Right lobe of liver (tissue), 6 donors: Measurements from ENCODE around the gene FCRLB. TPM values are rescaled to one million over a fixed set of nuclear protein-coding genes. Genes with fewer than 3 reads are reported as not detected.
"Not testable (repeated sequence)": the region's sequence is repeated elsewhere in the genome, so short reads cannot be mapped to it uniquely, and the experiment has no call there.

Source experiments
- ATAC-seq, 4 donors: fragments of 200-7000 bp; cut with Tn5 transposase; one replicate each; pipeline ENCODE4 v1.9.1; 2020; ENCODE audit warnings: mild to moderate bottlenecking in 4 of 4, moderate library complexity in 4 of 4
- DNase-seq, 3 donors: peaks; one replicate each; pipeline ENCODE4 v3.0.0-alpha.2; 2020
- H3K27ac ChIP-seq, 3 donors: fragments of 200-600 bp; one replicate each; pipeline ENCODE4 v1.8.0; 2022
- H3K27me3 ChIP-seq, 2 donors: fragments of 200-600 bp; one replicate each; pipeline ENCODE4 v1.8.0; 2022
- H3K36me3 ChIP-seq, 4 donors: fragments of 200-600 bp; sonication (generic) in 1 of 4; one replicate each; pipeline versions ENCODE4 v1.5.1 to v1.8.0; 2017 to 2022; ENCODE audit warnings: control low read depth in 1 of 4
- H3K4me1 ChIP-seq, 4 donors: fragments of 200-600 bp; sonication (generic) in 1 of 4; one replicate each; pipeline versions ENCODE4 v1.5.1 to v1.8.0; 2017 to 2022; ENCODE audit warnings: control low read depth in 1 of 4
- H3K4me3 ChIP-seq, 3 donors: fragments of 200-600 bp; one replicate each; pipeline ENCODE4 v1.8.0; 2022
- H3K9me3 ChIP-seq, 4 donors: fragments of 200-600 bp; sonication (generic) in 1 of 4; one replicate each; pipeline versions ENCODE4 v1.5.1 to v1.8.0; 2017 to 2022; ENCODE audit warnings: control low read depth in 1 of 4
- POLR2A ChIP-seq: fragments of 450-650 bp; IDR thresholded peaks from one replicate; pipeline ENCODE4 v1.6.1; 2017; ENCODE audit warnings: antibody characterized with exemption, mild to moderate bottlenecking
- WGBS: methylation state at CpG from one replicate; pipeline ENCODE4 v1.1.6; 2018; ENCODE audit warnings: low coverage, low lambda C conversion rate; ENCODE audit not compliant: insufficient coverage; ENCODE audit errors: missing lambda C conversion rate; 5-methylcytosine and 5-hydroxymethylcytosine counted together
- intact Hi-C, 2 donors: fragments of 100-400 bp; cut with DNase I; formaldehyde crosslinking; loops; one replicate each; pipeline versions ENCODE4 v1.11.2 to v1.14.1; 2022
- long read RNA-seq: library from polyadenylated mRNA; unstranded; transcript quantifications from one replicate; pipeline ENCODE4 v2.0.0, GENCODE V29; 2019
- total RNA-seq, 6 experiments: library from RNA; depleted of rRNA in 2 of 6; stranded (reverse); fragments of >200 nt in 2 of 6; fragmentation: NEBNext Ultra II Directional in 3 of 6; extraction: Animal tissue kit (Norgen Biotek cat#: 25700) in 3 of 6; gene quantifications; one replicate each; pipeline versions ENCODE4 v1.1.0 to v1.2.4, GENCODE V29; 2016 to 2023
- TF ChIP-seq, protein P1 (sequence below), 4 donors: fragments of 200-600 bp in 3 of 4; fragments of 450-650 bp in 1 of 4; IDR thresholded peaks; one replicate each; pipeline versions ENCODE4 v1.5.1 to v1.8.0; 2016 to 2022; ENCODE audit warnings: antibody characterized with exemption in 4 of 4, mild to moderate bottlenecking in 2 of 4
- donor health status: DM: no; HTN: yes; CAD: no.
- donor health status: DM: no; HTN: no; CAD: no.
- donor health status: DM: no; HTN: no; CAD: no.
- donor health status: DM: no; HTN: yes; CAD: no.
- donor health status: DM: no; HTN: yes; CAD: no.

FCRLB gene, protein sequence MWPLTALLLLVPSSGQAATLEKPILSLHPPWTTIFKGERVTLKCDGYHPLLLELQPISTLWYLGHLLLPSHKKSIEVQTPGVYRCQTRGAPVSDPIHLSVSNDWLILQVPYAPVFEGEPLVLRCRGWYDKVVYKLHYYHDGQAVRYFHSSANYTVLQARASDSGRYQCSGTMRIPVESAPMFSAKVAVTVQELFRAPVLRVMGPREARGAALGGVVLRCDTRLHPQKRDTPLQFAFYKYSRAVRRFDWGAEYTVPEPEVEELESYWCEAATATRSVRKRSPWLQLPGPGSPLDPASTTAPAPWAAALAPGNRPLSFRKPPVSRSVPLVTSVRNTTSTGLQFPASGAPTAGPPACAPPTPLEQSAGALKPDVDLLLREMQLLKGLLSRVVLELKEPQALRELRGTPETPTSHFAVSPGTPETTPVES
- total RNA-seq, result under 1 TPM; 0.14 to 0.99 (median 0.37) TPM
- long read RNA-seq, result 0 reads

GRCh38 chr1:161720956-161721737 is at the start of gene FCRLB:
TSS of gene FCRLB (plus strand) at chr1:161721544. CDS start at chr1:161722673, 1,129 bp downstream.
- no peak for DNase-seq
- peaks cover 0 to 7% (median 0%) of the 10 kb centered on the region in 4 donors for H3K4me1 ChIP-seq
- intact Hi-C loops, result no loop called here
- H3K9me3 ChIP-seq, result no peaks in the 10 kb centered on the region
- no peaks in the 10 kb centered on the region for H3K36me3 ChIP-seq
- WGBS, result 52% methylated on average over 3 of the region's 4 CpGs
- ATAC-seq, result no peak
- H3K27me3 ChIP-seq, result no peaks in the 10 kb centered on the region
- TF ChIP-seq POLR2A, result no peak
- TF ChIP-seq, protein P1, sequence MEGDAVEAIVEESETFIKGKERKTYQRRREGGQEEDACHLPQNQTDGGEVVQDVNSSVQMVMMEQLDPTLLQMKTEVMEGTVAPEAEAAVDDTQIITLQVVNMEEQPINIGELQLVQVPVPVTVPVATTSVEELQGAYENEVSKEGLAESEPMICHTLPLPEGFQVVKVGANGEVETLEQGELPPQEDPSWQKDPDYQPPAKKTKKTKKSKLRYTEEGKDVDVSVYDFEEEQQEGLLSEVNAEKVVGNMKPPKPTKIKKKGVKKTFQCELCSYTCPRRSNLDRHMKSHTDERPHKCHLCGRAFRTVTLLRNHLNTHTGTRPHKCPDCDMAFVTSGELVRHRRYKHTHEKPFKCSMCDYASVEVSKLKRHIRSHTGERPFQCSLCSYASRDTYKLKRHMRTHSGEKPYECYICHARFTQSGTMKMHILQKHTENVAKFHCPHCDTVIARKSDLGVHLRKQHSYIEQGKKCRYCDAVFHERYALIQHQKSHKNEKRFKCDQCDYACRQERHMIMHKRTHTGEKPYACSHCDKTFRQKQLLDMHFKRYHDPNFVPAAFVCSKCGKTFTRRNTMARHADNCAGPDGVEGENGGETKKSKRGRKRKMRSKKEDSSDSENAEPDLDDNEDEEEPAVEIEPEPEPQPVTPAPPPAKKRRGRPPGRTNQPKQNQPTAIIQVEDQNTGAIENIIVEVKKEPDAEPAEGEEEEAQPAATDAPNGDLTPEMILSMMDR (IDR thresholded peaks at IDR 0.05), result no peak
- H3K27ac ChIP-seq, result no peak within 1 kb of the TSS
- H3K4me3 ChIP-seq, result no peak within 1 kb of the TSS

DNA sequence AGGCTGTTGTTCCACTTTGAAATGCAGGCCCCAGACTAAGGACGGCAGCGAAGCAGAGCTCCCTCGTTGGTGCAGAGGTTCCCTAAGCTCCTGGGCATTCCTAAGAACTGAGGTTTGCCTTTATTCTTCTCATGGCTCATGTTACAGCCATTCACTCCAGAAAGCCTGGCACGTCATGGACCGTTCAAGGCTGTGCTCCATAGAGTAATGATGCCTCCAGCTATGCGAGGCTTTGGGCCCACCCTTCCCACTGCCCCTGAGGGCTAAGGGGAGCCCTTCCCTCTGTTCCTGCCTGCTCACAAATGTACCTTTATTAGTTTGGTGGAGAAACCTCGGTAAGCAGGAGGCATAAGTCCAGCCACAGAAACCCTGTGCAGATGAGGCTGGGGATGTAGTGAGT is 47.9 kb upstream of the FCRLB start:
- H3K36me3 ChIP-seq, H3K27me3 ChIP-seq, ATAC-seq, DNase-seq, H3K9me3 ChIP-seq, H3K27ac ChIP-seq, H3K4me3 ChIP-seq, intact Hi-C loops: not testable (repeated sequence)
- no CpG with 5 or more reads among the region's 7 CpGs for WGBS
- H3K4me1 ChIP-seq, result peaks cover 0 to 23% (median 6%) of the 10 kb centered on the region in 4 donors

- H3K27ac ChIP-seq, H3K4me3 ChIP-seq, DNase-seq, ATAC-seq, H3K36me3 ChIP-seq, H3K9me3 ChIP-seq, H3K27me3 ChIP-seq, intact Hi-C loops: not testable (repeated sequence)
- peaks cover 0 to 28% (median 6%) of the 10 kb centered on the region in 4 donors for H3K4me1 ChIP-seq
- WGBS, result 86% methylated on average over 2 of the region's 3 CpGs
These were observed 46.9 kb upstream of the FCRLB start for GRCh38 chr1:161674447-161674846.

GRCh38 chr1:161674908-161675307 is 46.4 kb upstream of the FCRLB start:
- intact Hi-C loops, DNase-seq, H3K27me3 ChIP-seq, ATAC-seq, H3K9me3 ChIP-seq, H3K27ac ChIP-seq, H3K36me3 ChIP-seq, H3K4me3 ChIP-seq: not testable (repeated sequence)
- H3K4me1 ChIP-seq, result peaks cover 0 to 28% (median 6%) of the 10 kb centered on the region in 4 donors
- no CpG with 5 or more reads among the region's 3 CpGs for WGBS

- intact Hi-C loops, result no loop called here
- Histone ChIP-seq H3K9me3 (no peaks in the 10 kb centered on the region), H3K36me3 (no peaks in the 10 kb centered on the region), H3K4me3 (no peak overlapping the region), H3K4me1 (peaks cover 0 to 28% (median 6%) of the 10 kb centered on the region in 4 donors), H3K27me3 (no peaks in the 10 kb centered on the region), H3K27ac (no peak overlapping the region)
- TF ChIP-seq, protein P1 (IDR thresholded peaks at IDR 0.05), result no peak
- TF ChIP-seq POLR2A, result no peak
- WGBS, result 54% methylated on average over 2 of the region's 2 CpGs
- ATAC-seq (no peak), DNase-seq (no peak)
These were observed 44.9 kb upstream of the FCRLB start for GRCh38 chr1:161676441-161676840.
